Keratinocyte (primary cell): ENCODE measurements around the gene TMEM201. TPM values are rescaled to one million over a fixed set of nuclear protein-coding genes. Genes with fewer than 3 reads are reported as not detected.

Experiments used
- DNase-seq: peaks from one replicate; pipeline ENCODE4 v3.0.0-alpha.2; 2011; ENCODE audit warnings: low read depth, missing footprints, low spot score
- FAIRE-seq: peaks from 2 replicates; lab custom pipeline; 2011; peaks lifted over from hg19 to GRCh38; lab: Jason Lieb, UNC
- H2AFZ ChIP-seq: 2 replicates; pipeline ENCODE4 v1.6.0; 2012; ENCODE audit warnings: low read length, control low read depth, inconsistent platforms; ENCODE audit not compliant: control insufficient read depth
- H3K27ac ChIP-seq: 2 replicates; pipeline ENCODE4 v1.5.1; 2011; ENCODE audit warnings: low read length; ENCODE audit not compliant: control insufficient read depth, insufficient read depth
- H3K27me3 ChIP-seq: 3 replicates; pipeline ENCODE4 v1.6.0; 2011; ENCODE audit warnings: low read length; ENCODE audit not compliant: control insufficient read depth, insufficient read depth; ENCODE audit errors: extremely low read depth
- H3K36me3 ChIP-seq, 2 experiments: 2 replicates in 1 of 2; 3 replicates in 1 of 2; pipeline ENCODE4 v1.5.1; 2011; ENCODE audit warnings: low read length in 2 of 2, mild to moderate bottlenecking in 1 of 2; ENCODE audit not compliant: control insufficient read depth in 2 of 2, insufficient read depth in 2 of 2; ENCODE audit errors: extremely low read depth in 1 of 2
- H3K4me1 ChIP-seq: 3 replicates; pipeline ENCODE4 v1.5.1; 2011; ENCODE audit warnings: low read length; ENCODE audit not compliant: control insufficient read depth, insufficient read depth; ENCODE audit errors: extremely low read depth
- H3K4me2 ChIP-seq: 3 replicates; pipeline ENCODE4 v1.6.0; 2011; ENCODE audit warnings: low read depth, low read length; ENCODE audit not compliant: control insufficient read depth, insufficient read depth; ENCODE audit errors: extremely low read depth
- H3K4me3 ChIP-seq, 3 experiments: fragments of 200-600 bp in 1 of 3; sonication (generic) in 1 of 3; 2 replicates in 2 of 3; 3 replicates in 1 of 3; pipeline ENCODE4 v1.5.1; 2011 to 2016; ENCODE audit warnings: low read length in 3 of 3, mild to moderate bottlenecking in 3 of 3, control low read depth in 2 of 3, inconsistent platforms in 1 of 3, low read depth in 1 of 3, mixed read lengths in 1 of 3, mixed run types in 1 of 3, moderate library complexity in 1 of 3; ENCODE audit not compliant: control insufficient read depth in 2 of 3, insufficient read depth in 2 of 3; ENCODE audit errors: extremely low read depth in 1 of 3
- H3K79me2 ChIP-seq: 2 replicates; pipeline ENCODE4 v1.6.0; 2012; ENCODE audit warnings: low read length; ENCODE audit not compliant: control insufficient read depth, insufficient read depth
- H3K9ac ChIP-seq: 3 replicates; pipeline ENCODE4 v1.6.0; 2011; ENCODE audit warnings: low read length; ENCODE audit not compliant: control insufficient read depth, insufficient read depth; ENCODE audit errors: extremely low read depth
- H3K9me1 ChIP-seq: 3 replicates; pipeline ENCODE4 v1.6.0; 2011; ENCODE audit warnings: low read length; ENCODE audit not compliant: control insufficient read depth, insufficient read depth; ENCODE audit errors: extremely low read depth
- H3K9me3 ChIP-seq: 2 replicates; pipeline ENCODE4 v1.5.1; 2012; ENCODE audit warnings: low read depth, low read length; ENCODE audit not compliant: control insufficient read depth
- H4K20me1 ChIP-seq: 3 replicates; pipeline ENCODE4 v1.6.0; 2011; ENCODE audit warnings: low read length; ENCODE audit not compliant: control insufficient read depth, insufficient read depth; ENCODE audit errors: extremely low read depth
- CTCF ChIP-seq, 3 experiments: IDR thresholded peaks in 1 of 3; conservative IDR thresholded peaks in 1 of 3; optimal IDR thresholded peaks in 1 of 3; 2 replicates in 2 of 3; 3 replicates in 1 of 3; pipeline versions ENCODE3 to v1.5.1; 2011; ENCODE audit warnings: low read length in 3 of 3, mild to moderate bottlenecking in 3 of 3, moderate library complexity in 2 of 3, control low read depth in 1 of 3, inconsistent platforms in 1 of 3; ENCODE audit not compliant: insufficient read depth in 2 of 3; ENCODE audit errors: extremely low read depth in 1 of 3
- EZH2 ChIP-seq: IDR thresholded peaks from one replicate; pipeline ENCODE4 v1.6.1; 2012; ENCODE audit warnings: inconsistent platforms, mild to moderate bottlenecking, low read length, moderate library complexity
- dilution Hi-C: fragments of 300-500 bp; cut with MboI; formaldehyde crosslinking; loops from one replicate; pipeline ENCODE4 v1.7.0; 2020; ENCODE audit warnings: low sequenced_read_pairs; ENCODE audit not compliant: extremely low pct_ligation_motif_present
- polyA plus RNA-seq, 5 experiments: library from polyadenylated mRNA; depleted of rRNA in 3 of 5; stranded (reverse) in 3 of 5; stranded (forward) in 1 of 5; unstranded in 1 of 5; fragments of >200 nt; gene quantifications; 1 replicate in 1 of 5; 2 replicates in 3 of 5; 3 replicates in 1 of 5; pipeline versions ENCODE4 v1.2.1 to v1.2.3, GENCODE V29; 2011 to 2012; ENCODE audit warnings: missing spikeins in 2 of 5, low read depth in 1 of 5, low replicate concordance in 1 of 5

TMEM201 gene
- polyA plus RNA-seq, 1 donor (not counting 4 experiments of a cell fraction or from before 2014, with no cell fraction given): 1.5 TPM

DNA sequence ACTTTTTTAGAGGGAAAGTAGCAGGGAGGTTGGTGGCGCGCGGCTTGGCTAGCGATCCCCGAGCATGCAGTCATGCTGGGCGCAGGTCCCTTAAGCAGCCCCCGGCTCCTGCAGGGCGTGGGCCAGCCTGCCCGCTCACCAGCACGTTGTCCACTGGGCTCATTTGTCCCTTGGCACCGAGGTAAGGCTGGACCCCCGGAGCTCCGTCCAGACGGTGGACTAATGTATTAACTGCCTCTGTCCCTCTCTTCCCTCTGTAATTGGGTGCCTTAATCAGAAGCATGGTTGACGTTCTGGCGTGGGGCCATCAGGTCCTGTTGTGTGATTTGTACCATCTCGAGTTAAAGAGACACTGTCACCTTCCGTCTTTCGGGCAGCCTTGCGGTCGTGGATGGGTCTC lies 17.7 kb downstream of the TMEM201 start:
- H2AFZ ChIP-seq: no peak overlapping the region
- FAIRE-seq (no peak), DNase-seq (no peak)
- no peaks in the 10 kb centered on the region for H4K20me1 ChIP-seq
- no peaks in the 10 kb centered on the region for H3K27me3 ChIP-seq
- no peaks in the 10 kb centered on the region for H3K9me1 ChIP-seq
- no peaks in the 10 kb centered on the region for H3K79me2 ChIP-seq
- dilution Hi-C loops: no loop called here
- no peaks in the 10 kb centered on the region for H3K9me3 ChIP-seq
- H3K36me3 ChIP-seq: peaks cover 15 to 20% of the 10 kb centered on the region in 2 experiments
- no peak overlapping the region for H3K4me3 ChIP-seq
- no peak overlapping the region for H3K27ac ChIP-seq
- no peak overlapping the region for H3K4me2 ChIP-seq
- H3K9ac ChIP-seq: no peak overlapping the region
- TF ChIP-seq CTCF (optimal IDR thresholded peaks at IDR 0.05 in 1 of 3, IDR thresholded peaks at IDR 0.05 in 1 of 3, conservative IDR thresholded peaks at IDR 0.05 in 1 of 3; ENCODE audit: extremely low read depth in 1 of 3, insufficient read depth in 2 of 3, low read length in 3 of 3) (no peak), EZH2 (no peak)
- H3K4me1 ChIP-seq: no peaks in the 10 kb centered on the region

DNA sequence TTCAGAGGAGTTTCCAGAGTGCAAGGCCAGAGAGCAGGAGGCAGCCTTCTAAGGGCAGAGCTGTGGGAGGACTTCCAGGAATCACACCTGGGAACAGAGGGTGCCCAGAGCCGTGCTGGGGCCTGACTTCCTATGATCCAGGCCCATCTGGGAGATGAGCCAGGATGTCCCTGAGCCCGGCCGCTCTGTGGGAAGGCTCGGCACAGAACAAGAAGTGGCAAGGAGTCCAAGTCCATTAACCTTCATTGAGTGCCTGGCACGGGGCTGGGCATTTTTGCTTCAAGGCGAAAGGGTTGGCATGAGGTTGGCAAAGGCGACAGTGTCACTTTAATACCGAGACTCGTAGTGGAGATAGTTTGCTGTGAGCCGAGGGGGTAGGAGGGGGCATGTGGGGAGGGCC lies 18.2 kb downstream of the TMEM201 start:
- FAIRE-seq: no peak
- dilution Hi-C loops: no loop called here

More for the DNA sequence above, 18.2 kb downstream of the TMEM201 start:
- DNase-seq: no peak
- Histone ChIP-seq H3K36me3 (peaks cover 11 to 16% of the 10 kb centered on the region in 2 experiments), H4K20me1 (no peaks in the 10 kb centered on the region), H3K79me2 (no peaks in the 10 kb centered on the region), H3K27ac (no peak overlapping the region), H3K4me3 (no peak overlapping the region), H3K9ac (no peak overlapping the region), H3K4me1 (no peaks in the 10 kb centered on the region), H3K27me3 (no peaks in the 10 kb centered on the region), H3K4me2 (no peak overlapping the region), H3K9me3 (no peaks in the 10 kb centered on the region), H2AFZ (no peak overlapping the region), H3K9me1 (no peaks in the 10 kb centered on the region)
- TF ChIP-seq CTCF (optimal IDR thresholded peaks at IDR 0.05 in 1 of 3, IDR thresholded peaks at IDR 0.05 in 1 of 3, conservative IDR thresholded peaks at IDR 0.05 in 1 of 3; ENCODE audit: extremely low read depth in 1 of 3, insufficient read depth in 2 of 3, low read length in 3 of 3) (no peak), EZH2 (no peak)
